ES-I3 (cell line): ENCODE measurements around the gene HIRA.
"Not testable (repeated sequence)": the region's sequence is repeated elsewhere in the genome, so short reads cannot be mapped to it uniquely, and the experiment has no call there.

Experiments
- H3K36me3 ChIP-seq: 2 replicates; pipeline ENCODE4 v1.6.1; 2013; ENCODE audit warnings: mild to moderate bottlenecking, low read length, control low read depth, moderate library complexity; ENCODE audit not compliant: insufficient read depth
- H3K4me1 ChIP-seq: 2 replicates; pipeline ENCODE4 v1.6.1; 2013; ENCODE audit warnings: mild to moderate bottlenecking, control low read depth, low read length; ENCODE audit not compliant: insufficient read depth
- H3K9ac ChIP-seq: 2 replicates; pipeline ENCODE4 v1.6.1; 2013; ENCODE audit warnings: low read depth, mild to moderate bottlenecking, low read length, moderate library complexity
- H3K9me3 ChIP-seq: 2 replicates; pipeline ENCODE4 v1.6.1; 2013; ENCODE audit warnings: mild to moderate bottlenecking, low read length, moderate library complexity; ENCODE audit not compliant: control insufficient read depth, insufficient read depth

Gene HIRA

GRCh38 chr22:19349778-19350475 lies 81.6 kb downstream of the HIRA start:
- Histone ChIP-seq H3K4me1 (no peaks in the 10 kb centered on the region), H3K9ac (no peak overlapping the region), H3K36me3 (peaks cover 22% of the 10 kb centered on the region), H3K9me3 (no peaks in the 10 kb centered on the region)

GRCh38 chr22:19346677-19347265 lies 84.8 kb downstream of the HIRA start:
- no peaks in the 10 kb centered on the region for H3K4me1 ChIP-seq
- H3K36me3 ChIP-seq = peaks cover 23% of the 10 kb centered on the region
- H3K9ac ChIP-seq = no peak overlapping the region
- H3K9me3 ChIP-seq = no peaks in the 10 kb centered on the region

GRCh38 chr22:19344420-19344819 lies 87.1 kb downstream of the HIRA start:
- H3K36me3 ChIP-seq = peaks cover 6% of the 10 kb centered on the region; the same call in 1 of the 2 replicates
- no peaks in the 10 kb centered on the region for H3K9me3 ChIP-seq
- H3K9ac ChIP-seq = no peak overlapping the region
- H3K4me1 ChIP-seq = no peaks in the 10 kb centered on the region

- H3K9me3 ChIP-seq = no peaks in the 10 kb centered on the region
- no peak overlapping the region for H3K9ac ChIP-seq
- no peaks in the 10 kb centered on the region for H3K4me1 ChIP-seq
- H3K36me3 ChIP-seq = peaks cover 6% of the 10 kb centered on the region; the same call in 1 of the 2 replicates
These were observed 88.1 kb downstream of the HIRA start for GRCh38 chr22:19343470-19343869.

- peaks cover 6% of the 10 kb centered on the region; the same call in 1 of the 2 replicates for H3K36me3 ChIP-seq
- H3K9me3 ChIP-seq = no peaks in the 10 kb centered on the region
- no peak overlapping the region for H3K9ac ChIP-seq
- no peaks in the 10 kb centered on the region for H3K4me1 ChIP-seq
These were observed 90.0 kb downstream of the HIRA start for GRCh38 chr22:19341500-19341899.

GRCh38 chr22:19337137-19337536 lies 94.4 kb downstream of the HIRA start:
- no peak overlapping the region for H3K9ac ChIP-seq
- H3K36me3 ChIP-seq = no peaks in the 10 kb centered on the region; the same call in 1 of the 2 replicates
- no peaks in the 10 kb centered on the region for H3K4me1 ChIP-seq
- H3K9me3 ChIP-seq = no peaks in the 10 kb centered on the region

- H3K36me3 ChIP-seq = peaks cover 2% of the 10 kb centered on the region
These were observed 95.1 kb downstream of the HIRA start for GRCh38 chr22:19336133-19337075.

GRCh38 chr22:19331975-19332374 lies 99.6 kb downstream of the HIRA start:
- Histone ChIP-seq H3K4me1 (no peaks in the 10 kb centered on the region), H3K36me3 (peaks cover 7% of the 10 kb centered on the region), H3K9me3 (no peaks in the 10 kb centered on the region; the same call in 1 of the 2 replicates), H3K9ac (no peak overlapping the region)

More at GRCh38 chr22:19336133-19337075, 95.1 kb downstream of the HIRA start:
- H3K9ac ChIP-seq = no peak overlapping the region
- no peaks in the 10 kb centered on the region for H3K9me3 ChIP-seq
- H3K4me1 ChIP-seq = no peaks in the 10 kb centered on the region

GRCh38 chr22:19331474-19331873 lies 100.1 kb downstream of the HIRA start:
- Histone ChIP-seq H3K9me3 (no peaks in the 10 kb centered on the region; the same call in 1 of the 2 replicates), H3K36me3 (peaks cover 7% of the 10 kb centered on the region), H3K4me1 (no peaks in the 10 kb centered on the region), H3K9ac (no peak overlapping the region)

- peaks cover 7% of the 10 kb centered on the region for H3K36me3 ChIP-seq
- no peak overlapping the region for H3K9ac ChIP-seq
- H3K4me1 ChIP-seq = no peaks in the 10 kb centered on the region
- H3K9me3 ChIP-seq = no peaks in the 10 kb centered on the region; the same call in 1 of the 2 replicates
These were observed 100.6 kb downstream of the HIRA start for GRCh38 chr22:19330865-19331418.

- not testable (repeated sequence) for H3K4me1 ChIP-seq, H3K9me3 ChIP-seq, H3K36me3 ChIP-seq, H3K9ac ChIP-seq
These were observed 101.3 kb downstream of the HIRA start for GRCh38 chr22:19330205-19330604.

GRCh38 chr22:19329454-19329853 lies 102.1 kb downstream of the HIRA start:
- Histone ChIP-seq H3K9me3 (no peaks in the 10 kb centered on the region; the same call in 1 of the 2 replicates), H3K9ac (no peak overlapping the region), H3K4me1 (no peaks in the 10 kb centered on the region), H3K36me3 (peaks cover 7% of the 10 kb centered on the region; the same call in 1 of the 2 replicates)

GRCh38 chr22:19325296-19325948 lies 106.1 kb downstream of the HIRA start:
- H3K9me3 ChIP-seq = no peaks in the 10 kb centered on the region; the same call in 1 of the 2 replicates
- no peak overlapping the region for H3K9ac ChIP-seq
- H3K4me1 ChIP-seq = no peaks in the 10 kb centered on the region
- peaks cover 5% of the 10 kb centered on the region; the same call in 1 of the 2 replicates for H3K36me3 ChIP-seq

- H3K9me3 ChIP-seq, H3K9ac ChIP-seq, H3K36me3 ChIP-seq, H3K4me1 ChIP-seq: not testable (repeated sequence)
These were observed 108.1 kb downstream of the HIRA start for GRCh38 chr22:19323420-19323819.
